ENCODE results near the gene MNDA. TPM values are rescaled to one million over a fixed set of nuclear protein-coding genes. Genes with fewer than 3 reads are reported as not detected.
A peak's percentile ranks its signal among the peaks of the same experiment; 100 is the strongest.

MNDA gene
- total and polyA plus RNA-seq, 10 of the 15 experiments (the other 5 are each of a cell fraction or from before 2014, with no cell fraction given), result 20.1 to 91.8 (median 38.0) TPM

DNA sequence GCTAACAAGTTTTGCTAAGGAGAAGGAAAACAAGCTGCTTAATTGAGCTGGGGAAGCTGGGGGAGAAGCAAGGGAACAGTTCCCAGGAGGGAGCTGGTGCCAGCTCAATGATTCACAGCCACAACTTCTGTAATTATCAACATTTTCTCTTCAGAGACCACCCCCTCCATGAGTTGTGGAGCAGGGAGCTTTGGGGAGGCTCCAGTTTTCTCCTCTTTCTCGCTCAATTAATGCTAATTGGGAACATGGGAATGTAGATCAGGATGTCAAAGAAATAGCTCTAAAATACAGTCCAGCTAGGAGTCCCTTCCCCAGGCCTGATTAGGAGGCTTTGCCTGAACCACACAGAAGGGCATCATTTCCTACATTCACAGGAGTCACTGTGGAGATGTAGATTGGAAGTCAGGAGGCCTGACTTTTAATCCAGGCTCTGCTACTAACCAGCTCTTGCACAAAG lies 12.1 kb upstream of the MNDA start:
- no peak for ATAC-seq
- Histone ChIP-seq H3K4me3 (no peak overlapping the region), H3K79me2 (ENCODE audit: control insufficient read depth, insufficient read depth, low read length) (no peaks in the 10 kb centered on the region), H3K9ac (ENCODE audit: control insufficient read depth, insufficient read depth, low read length) (no peak overlapping the region), H3K4me2 (ENCODE audit: control insufficient read depth, insufficient read depth) (no peak overlapping the region), H3K4me1 (ENCODE audit: control insufficient read depth, insufficient read depth, low read length) (peaks cover 7% of the 10 kb centered on the region; the same call in 1 of the 2 replicates), H3K27ac (ENCODE audit: control insufficient read depth, insufficient read depth) (no peak overlapping the region), H3K9me3 (replicated peaks; ENCODE audit: control insufficient read depth, insufficient read depth, low read length) (no peaks in the 10 kb centered on the region; the same call in 2 of the 3 replicates), H4K20me1 (ENCODE audit: control insufficient read depth, insufficient read depth) (no peaks in the 10 kb centered on the region), H2AFZ (ENCODE audit: control insufficient read depth, low read depth, low read length) (peak overlapping the region; percentile 50), H3K36me3 (ENCODE audit: control insufficient read depth in 2 of 2, insufficient read depth in 2 of 2, low read length in 1 of 2) (no peaks in the 10 kb centered on the region), H3K27me3 (replicated peaks in 1 of 2; ENCODE audit: control insufficient read depth in 2 of 2, insufficient read depth in 2 of 2, low read length in 1 of 2) (no peaks in the 10 kb centered on the region)
- in situ Hi-C loops (cut with MboI) (no loop called here), intact Hi-C loops (cut with micrococcal nuclease; ENCODE audit: unreplicated experiment) (no loop called here)
- TF ChIP-seq HSF1 (IDR thresholded peaks at IDR 0.05; ENCODE audit: low read depth, low read length), result no peak
- no peak for TF ChIP-seq SMAD1 (IDR thresholded peaks at IDR 0.05; ENCODE audit: low read depth, partially characterized antibody)
- TF ChIP-seq GATAD2B (conservative IDR thresholded peaks at IDR 0.05; ENCODE audit: low read depth), result no peak
- no peak for TF ChIP-seq MYC (IDR thresholded peaks at IDR 0.05; ENCODE audit: insufficient read depth, insufficient read length, insufficient replicate concordance, low read length, severe bottlenecking)
- no peak for TF ChIP-seq NR2C2 (IDR thresholded peaks at IDR 0.05; ENCODE audit: borderline replicate concordance, control insufficient read depth, insufficient read length, low read depth)
- TF ChIP-seq, protein P1, sequence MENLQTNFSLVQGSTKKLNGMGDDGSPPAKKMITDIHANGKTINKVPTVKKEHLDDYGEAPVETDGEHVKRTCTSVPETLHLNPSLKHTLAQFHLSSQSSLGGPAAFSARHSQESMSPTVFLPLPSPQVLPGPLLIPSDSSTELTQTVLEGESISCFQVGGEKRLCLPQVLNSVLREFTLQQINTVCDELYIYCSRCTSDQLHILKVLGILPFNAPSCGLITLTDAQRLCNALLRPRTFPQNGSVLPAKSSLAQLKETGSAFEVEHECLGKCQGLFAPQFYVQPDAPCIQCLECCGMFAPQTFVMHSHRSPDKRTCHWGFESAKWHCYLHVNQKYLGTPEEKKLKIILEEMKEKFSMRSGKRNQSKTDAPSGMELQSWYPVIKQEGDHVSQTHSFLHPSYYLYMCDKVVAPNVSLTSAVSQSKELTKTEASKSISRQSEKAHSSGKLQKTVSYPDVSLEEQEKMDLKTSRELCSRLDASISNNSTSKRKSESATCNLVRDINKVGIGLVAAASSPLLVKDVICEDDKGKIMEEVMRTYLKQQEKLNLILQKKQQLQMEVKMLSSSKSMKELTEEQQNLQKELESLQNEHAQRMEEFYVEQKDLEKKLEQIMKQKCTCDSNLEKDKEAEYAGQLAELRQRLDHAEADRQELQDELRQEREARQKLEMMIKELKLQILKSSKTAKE (IDR thresholded peaks at IDR 0.05; ENCODE audit: low read depth, poor library complexity, severe bottlenecking), result no peak
- no peak for TF ChIP-seq RAD21 (IDR thresholded peaks at IDR 0.05; ENCODE audit: insufficient read depth, low read depth, low read length)
- no peak for TF ChIP-seq RELB (IDR thresholded peaks at IDR 0.05; ENCODE audit: low read depth)
- no peak for TF ChIP-seq PAX5 (IDR thresholded peaks at IDR 0.05; ENCODE audit: borderline replicate concordance, low read depth, low read length)
- TF ChIP-seq TCF7 (IDR thresholded peaks at IDR 0.05; ENCODE audit: borderline replicate concordance), result no peak
- TF ChIP-seq MEF2B (IDR thresholded peaks at IDR 0.05; ENCODE audit: partially characterized antibody, poor library complexity, severe bottlenecking), result no peak
- TF ChIP-seq JUND (IDR thresholded peaks at IDR 0.05; ENCODE audit: low read depth, low read length), result no peak
- no peak for TF ChIP-seq CBFB (IDR thresholded peaks at IDR 0.05; ENCODE audit: low read depth)
- TF ChIP-seq ZNF217 (IDR thresholded peaks at IDR 0.05), result no peak
- no peak for TF ChIP-seq CHD2 (IDR thresholded peaks at IDR 0.05; ENCODE audit: borderline replicate concordance, low read depth, low read length)
- TF ChIP-seq PAX8 (IDR thresholded peaks at IDR 0.05), result no peak
- no peak for TF ChIP-seq CREB1 (IDR thresholded peaks at IDR 0.05; ENCODE audit: low read depth)
- no peak for TF ChIP-seq RFX5 (IDR thresholded peaks at IDR 0.05; ENCODE audit: low read depth, low read length)
- TF ChIP-seq CBX5 (IDR thresholded peaks at IDR 0.05; ENCODE audit: low read depth), result no peak
- ChIA-PET POLR2A (interaction anchor here (1.0 kb wide), 1 partner anchor 11 kb away, joined by 4 read pairs; no protein-coding TSS in a partner anchor), RAD21 (ENCODE audit: unreplicated experiment) (interaction anchor here (0.9 to 2.2 kb wide), 5 partner anchors 13 to 259 kb away, joined by 3 to 18 read pairs (median 4); partner anchors contain the start of genes AIM2 and MNDA), SMC1A (ENCODE audit: uncharacterized antibody, unreplicated experiment) (interaction anchor here (0.7 to 3.5 kb wide), 6 partner anchors 12 to 180 kb away, joined by 3 to 31 read pairs (median 3); partner anchors contain the start of gene MNDA), CTCF (interaction anchor here (1.0 to 1.3 kb wide), 3 partner anchors 10 to 179 kb away, joined by 3 read pairs; no protein-coding TSS in a partner anchor)
- no TSS peak for BruUV-seq (replicated peaks)
- DNase-seq (ENCODE audit: low read depth, low spot score), result no peak
- FAIRE-seq, result no peak
- 89% methylated on average over 1 of the region's 1 CpG for WGBS (ENCODE audit: insufficient coverage, insufficient replicate concordance, low lambda C conversion rate, missing lambda C conversion rate)
